ENCODE measurements around the gene ORM1.

- TF ChIP-seq POLR2A (IDR thresholded peaks at IDR 0.05) (no peak), CTCF (IDR thresholded peaks at IDR 0.05) (no peak)
These were observed 3.8 kb upstream of the ORM1 start for GRCh38 chr9:114319147-114319546.
